Neural crest cell (in vitro differentiated cells): ENCODE data around the gene LSP1. TPM values are rescaled to one million over a fixed set of nuclear protein-coding genes. Genes with fewer than 3 reads are reported as not detected.

ENCODE experiments used
- DNase-seq: peaks from one replicate; pipeline ENCODE4 v3.0.0; 2021; ENCODE audit warnings: low read depth, mixed read lengths, low spot score
- H3K27ac Mint-ChIP-seq: one replicate; pipeline ENCODE4 v1.8.0; 2021; ENCODE audit warnings: mild to moderate bottlenecking, mixed read lengths; ENCODE audit not compliant: unreplicated experiment
- H3K27me3 Mint-ChIP-seq: 2 replicates; pipeline ENCODE4 v1.8.0; 2021; ENCODE audit warnings: low read depth, mild to moderate bottlenecking, mixed read lengths
- H3K36me3 Mint-ChIP-seq: 2 replicates; pipeline ENCODE4 v1.8.0; 2021; ENCODE audit warnings: low read depth, mild to moderate bottlenecking, mixed read lengths
- H3K4me1 Mint-ChIP-seq: 2 replicates; pipeline ENCODE4 v1.8.0; 2021; ENCODE audit warnings: mixed read lengths
- H3K4me3 Mint-ChIP-seq: one replicate; pipeline ENCODE4 v1.8.0; 2021; ENCODE audit warnings: mild to moderate bottlenecking, mixed read lengths
- H3K9me3 Mint-ChIP-seq: 2 replicates; pipeline ENCODE4 v1.8.0; 2021; ENCODE audit warnings: mixed read lengths
- total RNA-seq: library from RNA; stranded (reverse); gene quantifications from 2 replicates; pipeline ENCODE4 v1.2.1, GENCODE V29; 2021
- TF ChIP-seq, protein P1 (sequence below): fragments of 200-600 bp; sonication (generic); conservative IDR thresholded peaks from 2 replicates; pipeline ENCODE4 v1.5.0; 2021; ENCODE audit warnings: antibody characterized with exemption, mild to moderate bottlenecking

LSP1 gene
- total RNA-seq, 1 donor from 2014 or later, result not detected

DNA sequence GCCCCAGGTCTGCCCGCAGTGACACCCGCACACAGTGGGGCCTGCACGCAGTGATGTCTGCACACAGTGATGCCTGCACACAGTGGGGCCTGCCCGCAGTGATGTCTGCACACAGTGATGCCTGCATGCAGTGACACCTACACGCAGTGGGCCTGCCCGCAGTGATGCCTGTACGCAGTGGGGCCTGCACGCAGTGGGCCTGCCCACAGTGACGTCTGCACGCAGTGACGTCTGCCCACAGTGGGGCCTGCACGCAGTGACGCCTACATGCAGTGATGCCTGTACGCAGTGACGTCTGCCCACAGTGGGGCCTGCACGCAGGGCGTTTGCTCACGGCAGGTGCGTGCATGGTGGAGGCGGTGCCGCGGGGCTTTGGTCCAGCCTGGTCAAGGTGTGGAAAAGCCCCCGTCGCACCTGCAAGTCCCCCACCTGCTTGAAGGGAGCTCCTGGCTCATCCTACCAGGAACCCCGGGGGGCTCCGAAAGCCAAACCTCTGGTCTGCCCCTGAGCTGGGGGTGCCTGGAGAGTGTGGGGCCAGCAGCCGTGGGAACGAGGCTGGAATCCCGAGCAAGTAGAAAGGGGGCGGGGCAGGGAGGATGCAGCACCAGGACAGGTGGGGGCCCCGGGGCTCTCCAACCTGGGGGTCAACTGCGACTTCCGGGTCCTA is 27.0 kb upstream of the LSP1 start:
- H3K9me3 Mint-ChIP-seq, result peaks cover 6% of the 10 kb centered on the region
- DNase-seq, result no peak

DNA sequence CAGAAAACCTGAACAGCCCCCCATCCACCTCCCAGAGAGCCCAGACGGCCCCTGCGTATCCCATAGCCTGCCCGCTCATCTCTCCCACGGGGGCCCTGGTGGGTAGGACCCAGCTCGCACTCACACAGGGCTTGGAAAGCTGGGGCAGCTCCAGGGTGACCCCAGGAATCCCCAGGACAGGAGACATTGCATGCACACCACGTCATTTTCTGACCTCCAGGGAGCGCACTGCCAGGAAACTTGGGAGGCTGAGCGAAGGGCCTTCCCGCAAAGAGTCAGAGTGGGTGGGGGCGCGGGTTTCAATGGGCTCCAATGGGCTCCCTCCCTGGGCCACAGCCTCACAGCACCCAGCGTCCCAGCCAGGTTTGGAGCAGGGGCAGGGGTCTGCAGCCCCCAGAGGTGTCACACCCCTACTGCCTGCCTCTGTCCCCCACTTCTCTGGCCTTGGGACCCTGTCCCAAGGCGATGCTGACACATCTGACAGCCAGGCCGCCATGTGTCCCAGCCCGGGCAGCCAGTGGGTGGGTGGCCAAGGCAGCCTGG is 26.3 kb upstream of the LSP1 start:
- no peak overlapping the region for H3K27ac Mint-ChIP-seq
- H3K9me3 Mint-ChIP-seq, result no peaks in the 10 kb centered on the region
- no peak for DNase-seq
- H3K36me3 Mint-ChIP-seq, result no peaks in the 10 kb centered on the region
- no peak overlapping the region for H3K4me3 Mint-ChIP-seq
- no peaks in the 10 kb centered on the region for H3K27me3 Mint-ChIP-seq
- no peaks in the 10 kb centered on the region for H3K4me1 Mint-ChIP-seq
- TF ChIP-seq, protein P1, sequence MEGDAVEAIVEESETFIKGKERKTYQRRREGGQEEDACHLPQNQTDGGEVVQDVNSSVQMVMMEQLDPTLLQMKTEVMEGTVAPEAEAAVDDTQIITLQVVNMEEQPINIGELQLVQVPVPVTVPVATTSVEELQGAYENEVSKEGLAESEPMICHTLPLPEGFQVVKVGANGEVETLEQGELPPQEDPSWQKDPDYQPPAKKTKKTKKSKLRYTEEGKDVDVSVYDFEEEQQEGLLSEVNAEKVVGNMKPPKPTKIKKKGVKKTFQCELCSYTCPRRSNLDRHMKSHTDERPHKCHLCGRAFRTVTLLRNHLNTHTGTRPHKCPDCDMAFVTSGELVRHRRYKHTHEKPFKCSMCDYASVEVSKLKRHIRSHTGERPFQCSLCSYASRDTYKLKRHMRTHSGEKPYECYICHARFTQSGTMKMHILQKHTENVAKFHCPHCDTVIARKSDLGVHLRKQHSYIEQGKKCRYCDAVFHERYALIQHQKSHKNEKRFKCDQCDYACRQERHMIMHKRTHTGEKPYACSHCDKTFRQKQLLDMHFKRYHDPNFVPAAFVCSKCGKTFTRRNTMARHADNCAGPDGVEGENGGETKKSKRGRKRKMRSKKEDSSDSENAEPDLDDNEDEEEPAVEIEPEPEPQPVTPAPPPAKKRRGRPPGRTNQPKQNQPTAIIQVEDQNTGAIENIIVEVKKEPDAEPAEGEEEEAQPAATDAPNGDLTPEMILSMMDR, result no peak

More for the DNA sequence above, 27.0 kb upstream of the LSP1 start:
- Mint-ChIP-seq H3K27me3 (no peaks in the 10 kb centered on the region), H3K4me1 (no peaks in the 10 kb centered on the region), H3K36me3 (no peaks in the 10 kb centered on the region), H3K4me3 (no peak overlapping the region), H3K27ac (no peak overlapping the region)
- TF ChIP-seq, protein P1, result no peak

DNA sequence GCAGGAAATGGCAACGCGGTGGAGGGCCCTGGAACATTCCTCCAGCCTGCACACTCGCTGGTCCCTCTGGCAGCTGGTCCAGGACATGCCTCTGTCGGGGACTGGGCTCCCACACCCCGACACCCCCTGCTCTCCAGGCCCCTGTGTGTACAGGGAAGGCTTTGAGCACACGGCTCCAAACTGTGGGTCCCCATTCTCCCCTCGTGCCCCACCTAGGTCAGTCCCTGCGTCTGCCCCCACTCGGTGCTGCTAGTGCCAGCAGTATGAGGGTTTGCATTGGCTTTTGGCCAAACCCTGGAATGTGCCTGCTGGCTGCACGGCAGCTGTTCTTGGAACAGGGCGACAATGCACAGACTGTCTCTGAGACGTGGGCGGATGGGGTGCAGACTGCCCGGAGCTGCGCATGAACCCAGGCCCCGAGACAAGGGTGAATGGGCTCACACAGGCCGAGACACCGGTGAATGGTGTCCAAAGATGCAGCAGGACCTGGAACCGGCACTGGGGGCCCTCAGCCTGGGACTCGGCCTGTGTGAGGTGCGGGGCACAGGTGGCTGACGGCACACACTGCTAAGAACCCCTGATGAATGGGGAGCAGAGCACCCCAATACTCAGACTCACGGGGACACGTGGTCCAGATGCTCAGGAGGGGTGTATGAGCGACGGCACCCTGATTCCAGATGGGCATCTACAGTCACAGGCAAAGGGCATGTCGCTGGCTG is 25.6 kb upstream of the LSP1 start:
- DNase-seq, result no peak
- TF ChIP-seq, protein P1, result no peak
- H3K36me3 Mint-ChIP-seq, result no peaks in the 10 kb centered on the region

DNA sequence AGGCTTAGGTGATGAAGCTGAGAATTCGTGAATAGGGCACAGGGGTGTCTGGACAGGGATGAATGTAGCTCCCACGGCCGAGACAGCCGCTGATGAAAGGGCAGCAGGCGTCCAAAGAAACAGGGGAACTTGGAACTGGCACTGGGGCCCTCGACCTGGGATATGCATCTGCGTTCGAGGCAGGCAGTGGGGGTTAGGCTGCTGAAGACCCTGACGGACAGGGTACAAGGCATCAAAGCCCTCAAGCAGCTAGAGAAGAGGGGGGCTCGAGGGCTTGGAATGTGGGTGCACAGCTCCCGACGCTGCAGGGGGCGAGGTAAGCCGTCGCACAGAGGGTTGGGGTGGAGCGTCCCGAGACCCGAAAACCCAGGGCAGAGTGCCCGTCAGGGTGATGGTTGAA is 25.0 kb upstream of the LSP1 start:
- no peaks in the 10 kb centered on the region for H3K36me3 Mint-ChIP-seq
- TF ChIP-seq, protein P1, result no peak
- H3K27ac Mint-ChIP-seq, result no peak overlapping the region
- DNase-seq, result no peak
- H3K27me3 Mint-ChIP-seq, result no peaks in the 10 kb centered on the region
- no peaks in the 10 kb centered on the region for H3K4me1 Mint-ChIP-seq
- no peaks in the 10 kb centered on the region for H3K9me3 Mint-ChIP-seq
- H3K4me3 Mint-ChIP-seq, result no peak overlapping the region

More for the DNA sequence above, 25.6 kb upstream of the LSP1 start:
- Mint-ChIP-seq H3K4me1 (no peaks in the 10 kb centered on the region), H3K9me3 (no peaks in the 10 kb centered on the region), H3K27ac (no peak overlapping the region), H3K27me3 (no peaks in the 10 kb centered on the region), H3K4me3 (no peak overlapping the region)

DNA sequence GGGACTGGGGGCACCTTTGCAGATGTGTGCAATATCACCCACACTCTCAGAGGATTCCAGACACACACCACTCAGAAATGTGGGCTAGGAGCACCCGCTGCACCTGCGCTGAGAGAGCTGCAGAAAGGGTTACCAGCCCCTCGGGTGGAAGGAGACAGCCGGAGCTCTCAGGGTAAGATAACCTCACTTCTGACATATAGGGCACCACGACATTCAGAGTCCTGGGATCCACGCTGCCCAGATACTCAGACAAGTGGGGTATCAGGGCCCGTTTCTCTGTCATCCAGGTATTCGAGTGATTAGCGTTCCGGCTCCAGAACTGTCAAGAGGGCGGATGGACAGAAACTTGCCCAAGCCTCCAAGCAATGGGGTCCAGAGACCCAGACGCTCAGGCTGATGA is 24.3 kb upstream of the LSP1 start:
- TF ChIP-seq, protein P1, result no peak
- H3K27me3 Mint-ChIP-seq, result no peaks in the 10 kb centered on the region
- H3K4me3 Mint-ChIP-seq, result no peak overlapping the region
- no peak overlapping the region for H3K27ac Mint-ChIP-seq
- H3K4me1 Mint-ChIP-seq, result no peaks in the 10 kb centered on the region
- no peaks in the 10 kb centered on the region for H3K36me3 Mint-ChIP-seq
- DNase-seq, result no peak
- no peaks in the 10 kb centered on the region for H3K9me3 Mint-ChIP-seq
